ENCODE results near the gene SLC7A11.

GRCh38 chr4:138184886-138185285 lies 57.3 kb downstream of the SLC7A11 start:
- TF ChIP-seq EZH2 (IDR thresholded peaks at IDR 0.05; ENCODE audit: borderline replicate concordance, insufficient read depth, low read length, poor library complexity, severe bottlenecking) (no peak), CTCF (IDR thresholded peaks at IDR 0.05; ENCODE audit: poor library complexity, severe bottlenecking) (no peak), POLR2AphosphoS5 (IDR thresholded peaks at IDR 0.05) (no peak), REST (IDR thresholded peaks at IDR 0.05; ENCODE audit: borderline replicate concordance) (no peak), RAD21 (conservative IDR thresholded peaks at IDR 0.05) (no peak), TAF1 (IDR thresholded peaks at IDR 0.05; ENCODE audit: low read depth) (no peak), MXI1 (conservative IDR thresholded peaks at IDR 0.05; ENCODE audit: poor library complexity, severe bottlenecking) (no peak), EP300 (conservative IDR thresholded peaks at IDR 0.05; ENCODE audit: poor library complexity, severe bottlenecking) (no peak)
